Endothelial cell of umbilical vein (primary cell): ENCODE data around the gene CCN6. TPM values are rescaled to one million over a fixed set of nuclear protein-coding genes. Genes with fewer than 3 reads are reported as not detected.

ENCODE experiments used
- BruUV-seq: library from RNA; stranded (reverse); fragments of 400-500 nt; replicated peaks from 2 replicates; lab custom pipeline; 2021; lab: Mats Ljungman, UMichigan
- CTCF ChIA-PET: fragments of 300-600, 350-600 bp; sonication (Branson Sonifier 250); formaldehyde crosslinking; loops from one replicate; lab custom pipeline; 2021; ENCODE audit warnings: antibody characterized with exemption, inconsistent platforms; lab: Charles Lee
- POLR2A ChIA-PET: fragments of 300-600, 350-600 bp; sonication (Branson Sonifier 250); formaldehyde crosslinking; loops from one replicate; lab custom pipeline; 2021; ENCODE audit warnings: antibody characterized with exemption, inconsistent platforms; lab: Charles Lee
- DNase-seq: peaks from one replicate; pipeline ENCODE4 v3.0.0-alpha.2; 2011; ENCODE audit warnings: low read depth, low spot score
- FAIRE-seq: peaks from 2 replicates; lab custom pipeline; 2011; peaks lifted over from hg19 to GRCh38; lab: Jason Lieb, UNC
- H2AFZ ChIP-seq: 2 replicates; pipeline ENCODE4 v1.6.0; 2012; ENCODE audit warnings: low read depth, low read length, control low read depth, inconsistent platforms
- H3K27ac ChIP-seq: 2 replicates; pipeline ENCODE4 v1.5.1; 2011; ENCODE audit warnings: low read depth, mild to moderate bottlenecking, control low read depth, low read length, moderate library complexity; ENCODE audit not compliant: insufficient read depth
- H3K27me3 ChIP-seq, 2 experiments: 2 replicates each; pipeline versions ENCODE4 v1.6.0 to v1.6.1; 2011; ENCODE audit warnings: low read length in 2 of 2, mixed read lengths in 1 of 2; ENCODE audit not compliant: control insufficient read depth in 2 of 2, insufficient read depth in 2 of 2
- H3K36me3 ChIP-seq, 2 experiments: 2 replicates in 1 of 2; 3 replicates in 1 of 2; pipeline ENCODE4 v1.5.1; 2011; ENCODE audit warnings: low read length in 2 of 2, mild to moderate bottlenecking in 1 of 2, moderate library complexity in 1 of 2; ENCODE audit not compliant: control insufficient read depth in 2 of 2, insufficient read depth in 2 of 2; ENCODE audit errors: extremely low read depth in 1 of 2
- H3K4me1 ChIP-seq: 3 replicates; pipeline ENCODE4 v1.5.1; 2011; ENCODE audit warnings: mild to moderate bottlenecking, low read length; ENCODE audit not compliant: control insufficient read depth, insufficient read depth; ENCODE audit errors: extremely low read depth
- H3K4me2 ChIP-seq: 2 replicates; pipeline ENCODE4 v1.6.1; 2011; ENCODE audit warnings: low read length, control low read depth, mixed read lengths; ENCODE audit not compliant: insufficient read depth
- H3K4me3 ChIP-seq, 3 experiments: fragments of 200-600 bp in 1 of 3; sonication (generic), shearing (Covaris generic) in 1 of 3; replicated peaks in 1 of 3; 2 replicates each; pipeline ENCODE4 v1.5.1; 2011 to 2016; ENCODE audit warnings: control low read depth in 3 of 3, low read length in 3 of 3, mild to moderate bottlenecking in 2 of 3, inconsistent platforms in 1 of 3, low read depth in 1 of 3, moderate library complexity in 1 of 3; ENCODE audit not compliant: insufficient read depth in 1 of 3
- H3K79me2 ChIP-seq: 2 replicates; pipeline ENCODE4 v1.6.0; 2012; ENCODE audit warnings: low read length, inconsistent platforms; ENCODE audit not compliant: control insufficient read depth, insufficient read depth
- H3K9ac ChIP-seq: replicated peaks from 2 replicates; pipeline ENCODE3; 2011; ENCODE audit warnings: low read length, control low read depth; ENCODE audit not compliant: insufficient read depth; ENCODE audit errors: extremely low read depth
- H3K9me1 ChIP-seq: replicated peaks from 3 replicates; pipeline ENCODE4 v1.6.0; 2011; ENCODE audit warnings: mild to moderate bottlenecking, low read length; ENCODE audit not compliant: control insufficient read depth, insufficient read depth; ENCODE audit errors: extremely low read depth
- H3K9me3 ChIP-seq: replicated peaks from 2 replicates; pipeline ENCODE4 v1.5.1; 2012; ENCODE audit warnings: low read length, inconsistent platforms; ENCODE audit not compliant: control insufficient read depth, insufficient read depth
- H4K20me1 ChIP-seq: replicated peaks from 2 replicates; pipeline ENCODE3; 2011; ENCODE audit warnings: mild to moderate bottlenecking, low read length; ENCODE audit not compliant: control insufficient read depth, insufficient read depth; ENCODE audit errors: extremely low read depth
- CTCF ChIP-seq, 2 donors: IDR thresholded peaks; 1 replicate in 1 of 2; 2 replicates in 1 of 2; pipeline ENCODE4 v1.5.1; 2011; ENCODE audit warnings: low read length in 2 of 2, mild to moderate bottlenecking in 2 of 2, moderate library complexity in 2 of 2, control low read depth in 1 of 2, inconsistent platforms in 1 of 2, low read depth in 1 of 2; ENCODE audit not compliant: insufficient read depth in 1 of 2; ENCODE audit errors: extremely low read depth in 1 of 2
- EZH2 ChIP-seq: IDR thresholded peaks from 2 replicates; pipeline ENCODE4 v1.6.1; 2012; ENCODE audit warnings: borderline replicate concordance, low read depth, mild to moderate bottlenecking, moderate library complexity, low read length, inconsistent platforms; ENCODE audit not compliant: severe bottlenecking
- FOS ChIP-seq: IDR thresholded peaks from 2 replicates; pipeline ENCODE4 v1.6.1; 2011; ENCODE audit warnings: mild to moderate bottlenecking, low read length, moderate library complexity, borderline replicate concordance; ENCODE audit not compliant: insufficient read depth
- GATA2 ChIP-seq: IDR thresholded peaks from 2 replicates; pipeline ENCODE4 v1.7.0; 2011; ENCODE audit warnings: low read depth, mild to moderate bottlenecking, moderate library complexity, mixed read lengths, low read length; ENCODE audit not compliant: insufficient read length, insufficient read depth
- JUN ChIP-seq: IDR thresholded peaks from 2 replicates; pipeline ENCODE4 v1.6.1; 2011; ENCODE audit warnings: borderline replicate concordance, low read depth; ENCODE audit not compliant: insufficient read length, insufficient read depth
- MAX ChIP-seq: IDR thresholded peaks from 2 replicates; pipeline ENCODE4 v1.6.1; 2011; ENCODE audit not compliant: insufficient read depth, insufficient read length
- MYC ChIP-seq: IDR thresholded peaks from one replicate; pipeline ENCODE4 v1.6.1; 2011; ENCODE audit warnings: mild to moderate bottlenecking, low read depth, low read length
- POLR2A ChIP-seq: IDR thresholded peaks from 2 replicates; pipeline ENCODE4 v1.6.1; 2012; ENCODE audit warnings: low read depth, mild to moderate bottlenecking, control low read depth, low read length
- POLR2AphosphoS5 ChIP-seq: IDR thresholded peaks from 2 replicates; pipeline ENCODE4 v1.6.1; 2012; ENCODE audit warnings: low read depth, mild to moderate bottlenecking, control low read depth, low read length, moderate library complexity; ENCODE audit not compliant: insufficient read depth
- dilution Hi-C: fragments of 300-500 bp; cut with MboI; formaldehyde crosslinking; loops from one replicate; pipeline ENCODE4 v1.15.0; 2019; ENCODE audit warnings: low sequenced_read_pairs; ENCODE audit not compliant: extremely low pct_ligation_motif_present
- intact Hi-C: fragments of 100-400 bp; cut with micrococcal nuclease; formaldehyde crosslinking; loops from one replicate; pipeline ENCODE4 v1.10.0; 2022
- polyA plus RNA-seq, 4 experiments: library from polyadenylated mRNA; depleted of rRNA in 3 of 4; stranded (reverse) in 3 of 4; unstranded in 1 of 4; fragments of >200 nt; gene quantifications; 2 replicates each; pipeline versions ENCODE4 v1.2.1 to v1.2.3, GENCODE V29; 2011 to 2012; ENCODE audit warnings: missing spikeins in 1 of 4
- total RNA-seq: library from RNA; stranded (reverse); gene quantifications from 2 replicates; pipeline ENCODE4 v1.2.3, GENCODE V29; 2021

The CCN6 gene
- total and polyA plus RNA-seq, 2 donors (not counting 3 experiments of a cell fraction or from before 2014, with no cell fraction given): not detected

- H3K4me1 ChIP-seq: peaks cover 35% of the 10 kb centered on the region
- intact Hi-C loops (no loop called here), dilution Hi-C loops (no loop called here)
These were observed 17.7 kb upstream of the CCN6 start for GRCh38 chr6:112036088-112036637.

More at GRCh38 chr6:112036088-112036637, 17.7 kb upstream of the CCN6 start:
- no peak overlapping the region for H3K27ac ChIP-seq
- no peaks in the 10 kb centered on the region for H3K9me3 ChIP-seq
- no peaks in the 10 kb centered on the region for H3K9me1 ChIP-seq
- ChIA-PET POLR2A (no interaction called here), CTCF (interaction anchor here (1.3 kb wide), 1 partner anchor 18 kb away, joined by 3 read pairs; no protein-coding TSS in a partner anchor)
- TF ChIP-seq GATA2 (no peak), CTCF (IDR thresholded peaks at IDR 0.05; ENCODE audit: extremely low read depth in 1 of 2, insufficient read depth in 1 of 2, low read depth in 1 of 2, low read length in 2 of 2) (no peak), EZH2 (no peak), FOS (no peak), MAX (no peak), POLR2AphosphoS5 (no peak), MYC (no peak), JUN (no peak), POLR2A (no peak)
- H3K4me2 ChIP-seq: no peak overlapping the region
- no peaks in the 10 kb centered on the region for H4K20me1 ChIP-seq
- H3K9ac ChIP-seq: no peak overlapping the region
- H3K79me2 ChIP-seq: no peaks in the 10 kb centered on the region
- FAIRE-seq: no peak
- BruUV-seq: no TSS peak
- no peak overlapping the region for H3K4me3 ChIP-seq
- no peaks in the 10 kb centered on the region for H3K36me3 ChIP-seq
- DNase-seq: no peak
- H3K27me3 ChIP-seq: peaks cover 0 to 2% of the 10 kb centered on the region in 2 experiments
- no peak overlapping the region for H2AFZ ChIP-seq
